Stimulated activated CD8-positive, alpha-beta memory T cell treated with anti-CD3 and anti-CD28 coated beads, Interleukin-7, amount 100 ng/mL, for 24 hours (primary cell): ENCODE data around the gene TIAM2.

Experiments used
- DNase-seq: peaks from one replicate; pipeline ENCODE4 v3.0.0-alpha.2; 2020; ENCODE audit warnings: low read depth

TIAM2 gene

DNA sequence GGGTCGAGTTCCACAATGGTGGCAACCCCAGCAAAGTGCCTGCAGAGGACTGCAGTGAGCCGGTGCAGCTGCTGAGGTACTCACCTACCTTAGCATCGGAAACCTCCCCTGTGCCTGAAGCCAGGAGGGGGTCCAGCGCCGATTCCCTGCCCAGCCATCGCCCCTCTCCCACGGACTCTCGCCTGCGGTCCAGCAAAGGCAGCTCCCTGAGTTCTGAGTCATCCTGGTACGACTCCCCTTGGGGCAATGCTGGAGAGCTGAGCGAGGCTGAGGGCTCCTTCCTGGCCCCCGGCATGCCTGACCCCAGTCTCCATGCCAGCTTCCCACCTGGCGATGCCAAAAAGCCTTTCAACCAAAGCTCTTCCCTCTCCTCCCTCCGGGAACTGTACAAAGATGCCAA is 134.6 kb downstream of the TIAM2 start:
- DNase-seq: no peak

DNA sequence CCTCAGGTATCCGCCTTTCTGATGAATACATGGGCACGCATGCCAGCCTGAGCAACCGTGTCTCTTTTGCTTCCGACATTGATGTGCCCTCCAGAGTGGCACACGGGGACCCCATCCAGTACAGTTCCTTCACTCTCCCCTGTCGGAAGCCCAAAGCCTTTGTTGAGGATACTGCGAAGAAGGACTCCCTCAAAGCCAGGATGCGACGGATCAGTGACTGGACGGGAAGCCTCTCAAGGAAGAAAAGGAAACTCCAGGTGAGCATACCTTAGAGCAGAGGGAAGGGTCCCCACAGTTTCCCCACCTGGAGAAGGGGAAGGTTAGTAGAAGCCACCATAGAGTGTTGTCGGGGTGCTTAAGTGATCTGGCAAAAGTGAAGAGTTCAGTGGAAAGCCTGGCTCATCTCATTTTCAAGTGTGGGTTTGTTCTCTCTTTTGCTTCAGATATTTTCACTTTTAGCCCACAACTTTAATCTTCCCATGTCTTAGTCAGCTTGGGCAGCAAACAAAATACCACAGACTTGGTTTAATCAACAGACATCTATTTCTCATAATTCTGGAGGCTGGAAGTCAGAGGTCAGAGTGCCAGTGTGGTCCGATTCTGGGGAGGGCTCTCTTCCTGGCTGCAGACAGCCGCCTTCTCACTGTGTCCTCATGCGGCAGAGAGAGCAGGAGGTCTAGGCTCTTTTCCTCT is 135.2 kb downstream of the TIAM2 start:
- no peak for DNase-seq

DNA sequence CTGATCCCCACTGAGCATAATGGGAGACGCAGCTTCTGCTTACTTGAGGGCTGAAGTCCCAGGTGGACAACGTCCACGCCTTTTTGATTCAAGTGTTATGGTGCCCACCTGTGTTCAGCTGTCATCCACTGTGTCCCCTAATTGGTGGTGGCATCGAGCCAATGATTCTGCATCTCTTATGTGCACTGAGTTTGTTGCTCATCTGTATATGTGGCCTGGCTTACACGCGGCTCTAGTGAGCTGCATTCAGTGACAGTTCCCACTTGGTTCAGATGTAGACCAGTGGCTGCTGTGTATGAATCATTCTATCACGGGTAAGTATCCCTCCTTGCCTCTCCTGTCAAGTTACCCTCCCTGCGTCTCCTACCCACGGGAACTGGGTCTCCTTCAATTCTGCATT is 137.5 kb downstream of the TIAM2 start:
- DNase-seq: no peak

DNA sequence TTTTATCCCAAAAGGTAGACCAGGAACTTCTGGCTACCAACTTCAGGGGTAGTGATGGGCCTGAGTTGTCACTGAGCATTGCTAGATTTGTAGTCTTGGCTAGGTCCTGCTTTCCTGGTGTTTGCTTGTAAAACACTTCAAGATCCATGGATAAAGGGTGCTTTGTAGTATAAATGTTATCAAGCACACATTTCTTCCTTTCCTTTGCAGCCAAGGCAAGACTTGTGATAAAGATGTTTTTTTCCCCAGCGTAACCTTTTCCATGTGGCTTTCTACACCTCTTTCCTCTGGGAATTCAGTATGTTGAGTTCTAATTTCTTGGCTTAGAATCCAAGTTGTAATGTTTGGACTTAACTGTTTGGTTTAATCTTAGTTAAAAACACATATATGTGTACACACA is 145.9 kb downstream of the TIAM2 start:
- no peak for DNase-seq

DNA sequence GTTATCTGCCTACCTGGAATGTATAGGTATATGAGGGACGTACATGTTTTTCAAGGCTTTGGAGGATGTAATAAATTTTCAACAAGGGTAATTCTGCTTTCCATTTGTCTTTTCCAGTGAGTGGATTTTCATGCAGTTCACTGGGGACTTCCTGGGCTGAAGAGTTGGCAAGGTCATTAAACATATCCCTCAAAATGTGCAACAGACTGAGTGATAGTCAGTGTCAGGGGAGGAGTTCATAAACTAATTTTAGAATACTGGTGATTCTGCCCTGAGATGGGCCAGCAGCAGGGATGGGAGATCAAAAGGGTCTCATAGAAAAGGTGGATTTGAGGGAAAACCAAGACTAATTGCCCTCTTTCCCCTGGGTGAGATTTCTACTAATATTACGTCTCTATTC is 146.4 kb downstream of the TIAM2 start:
- no peak for DNase-seq

DNA sequence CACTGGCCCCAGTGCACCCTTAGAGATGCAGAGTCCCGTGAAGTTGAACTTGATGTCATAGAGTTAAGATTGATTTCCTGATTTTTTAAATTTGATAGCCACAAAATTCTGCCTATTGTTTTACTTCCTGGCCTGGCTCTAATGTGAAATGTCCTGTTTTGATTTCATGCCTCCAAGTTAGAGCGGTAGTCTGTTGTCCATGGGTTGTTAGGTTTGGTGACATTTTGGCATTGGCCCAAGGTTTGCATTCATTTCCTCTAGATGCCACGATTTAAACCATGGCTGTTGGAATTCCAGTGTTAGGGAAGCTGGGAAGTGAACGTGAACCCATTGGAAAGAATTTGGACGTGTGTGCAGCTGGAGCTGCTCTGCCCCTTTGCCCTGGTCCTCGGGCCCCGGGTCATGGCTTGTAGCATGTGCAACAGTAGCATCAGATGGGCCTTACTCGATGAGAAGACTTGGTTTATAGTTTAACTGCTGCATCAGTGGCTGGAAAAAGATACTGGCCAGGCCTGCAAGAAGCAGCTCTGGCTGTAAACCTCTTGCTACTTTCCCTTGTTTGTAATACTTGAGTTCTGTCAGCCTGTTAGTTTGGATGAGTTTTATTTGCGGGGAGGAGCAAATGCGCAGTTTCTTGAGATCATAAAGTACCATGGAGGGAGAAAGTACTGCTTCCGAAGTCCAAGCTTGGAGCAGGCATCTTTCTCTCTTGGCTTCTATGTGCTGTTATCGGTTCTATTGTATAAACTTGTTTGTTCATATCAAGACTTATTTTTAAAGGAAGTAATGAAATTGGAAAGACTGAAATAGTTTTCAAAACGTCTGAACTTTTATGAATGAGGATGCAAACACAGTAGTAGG is 147.3 kb downstream of the TIAM2 start:
- no peak for DNase-seq

DNA sequence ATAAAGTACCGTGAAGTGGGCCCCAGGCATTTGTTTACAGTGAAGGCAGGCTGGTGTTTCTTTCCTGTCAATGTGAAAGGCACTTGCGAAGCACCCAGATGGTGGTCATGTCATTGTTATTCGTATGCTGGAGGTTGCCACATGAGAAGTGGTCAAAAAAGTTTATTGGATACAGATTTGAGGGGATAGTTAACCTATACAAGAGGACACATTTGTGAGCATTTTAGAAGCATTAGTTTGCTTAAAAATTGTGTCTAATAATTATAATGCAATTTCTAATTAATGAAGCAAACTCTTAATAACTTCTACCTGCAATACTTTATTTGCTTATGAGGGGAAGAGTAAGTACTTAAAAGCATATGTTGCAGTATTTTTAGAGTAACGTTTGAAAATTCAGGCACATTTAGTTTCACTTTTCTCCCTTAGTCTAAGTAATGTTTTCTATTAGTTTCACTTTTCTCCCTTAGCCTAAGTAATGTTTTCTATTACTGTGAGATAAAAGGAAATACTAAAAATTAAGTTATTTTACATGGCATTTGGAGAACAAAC is 148.0 kb downstream of the TIAM2 start:
- DNase-seq: no peak

DNA sequence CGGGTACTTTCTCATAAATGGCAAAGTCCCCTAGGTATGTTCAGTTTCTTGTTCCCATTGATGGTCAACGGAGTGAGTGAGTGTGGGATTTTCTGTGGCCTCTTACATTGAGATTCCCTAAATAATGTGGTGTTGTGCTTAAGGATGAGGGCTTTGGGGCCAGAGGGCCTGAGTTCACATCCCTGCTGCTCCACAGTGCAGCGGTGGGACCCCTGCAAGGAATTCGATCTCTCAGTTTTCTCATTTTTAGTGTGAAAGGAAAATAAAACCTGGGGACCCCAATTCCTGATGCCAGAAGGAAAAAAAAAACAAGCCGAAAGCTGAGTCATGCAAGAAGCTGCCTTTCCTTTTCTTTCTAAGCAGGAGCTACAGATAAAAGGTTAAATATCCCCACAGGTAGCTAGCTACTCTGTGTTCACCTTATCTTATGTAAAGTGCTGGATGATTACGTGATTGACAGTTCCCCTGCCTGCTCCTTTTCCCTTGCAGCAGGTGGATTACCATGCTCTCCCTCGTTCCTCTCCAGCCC is 148.5 kb downstream of the TIAM2 start:
- no peak for DNase-seq

DNA sequence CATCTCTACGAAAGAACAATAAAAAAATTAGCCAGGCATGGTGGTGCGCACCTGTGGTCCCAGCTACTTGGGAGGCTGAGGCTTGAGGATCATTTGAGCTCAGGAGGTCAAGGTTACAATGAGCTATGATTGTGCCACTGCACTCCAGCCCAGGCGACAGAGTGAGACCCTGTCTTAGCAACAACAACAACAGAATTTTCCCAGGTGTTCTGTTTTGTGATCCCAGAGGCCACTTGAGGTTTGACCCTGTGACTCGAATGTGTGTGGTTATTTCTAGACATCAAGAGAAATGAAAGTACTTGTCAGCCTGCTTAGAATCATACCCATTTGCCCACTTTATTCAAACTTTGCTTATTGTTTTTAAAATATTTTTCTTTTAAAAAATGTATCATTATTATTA is 151.1 kb downstream of the TIAM2 start:
- no peak for DNase-seq

DNA sequence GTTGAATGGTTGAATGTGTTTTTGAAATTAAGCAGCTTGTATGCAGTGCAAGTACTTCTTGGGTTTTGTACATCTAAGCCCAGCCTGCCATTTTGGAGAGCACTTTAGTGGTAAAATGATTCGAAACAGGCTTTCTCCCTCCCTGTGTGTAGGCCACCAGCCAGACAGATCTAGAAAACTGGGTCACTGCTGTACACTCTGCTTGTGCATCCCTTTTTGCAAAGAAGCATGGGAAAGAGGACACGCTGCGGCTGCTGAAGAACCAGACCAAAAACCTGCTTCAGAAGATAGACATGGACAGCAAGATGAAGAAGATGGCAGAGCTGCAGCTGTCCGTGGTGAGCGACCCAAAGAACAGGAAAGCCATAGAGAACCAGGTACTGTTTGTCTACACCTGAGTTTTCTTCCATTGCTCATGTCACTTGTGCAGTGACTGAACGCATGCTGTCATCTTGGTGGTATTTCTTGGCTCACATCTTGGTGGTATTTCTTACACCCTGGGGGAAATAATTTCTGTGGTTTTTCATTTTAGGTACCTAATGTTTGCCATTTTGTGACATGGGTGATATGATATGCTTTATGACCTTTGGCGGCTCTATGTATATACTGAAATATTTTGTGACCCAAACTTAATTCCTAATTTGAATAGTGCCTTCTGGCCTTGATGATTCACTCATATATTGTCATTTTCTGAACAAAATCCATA is 153.0 kb downstream of the TIAM2 start:
- DNase-seq: no peak

DNA sequence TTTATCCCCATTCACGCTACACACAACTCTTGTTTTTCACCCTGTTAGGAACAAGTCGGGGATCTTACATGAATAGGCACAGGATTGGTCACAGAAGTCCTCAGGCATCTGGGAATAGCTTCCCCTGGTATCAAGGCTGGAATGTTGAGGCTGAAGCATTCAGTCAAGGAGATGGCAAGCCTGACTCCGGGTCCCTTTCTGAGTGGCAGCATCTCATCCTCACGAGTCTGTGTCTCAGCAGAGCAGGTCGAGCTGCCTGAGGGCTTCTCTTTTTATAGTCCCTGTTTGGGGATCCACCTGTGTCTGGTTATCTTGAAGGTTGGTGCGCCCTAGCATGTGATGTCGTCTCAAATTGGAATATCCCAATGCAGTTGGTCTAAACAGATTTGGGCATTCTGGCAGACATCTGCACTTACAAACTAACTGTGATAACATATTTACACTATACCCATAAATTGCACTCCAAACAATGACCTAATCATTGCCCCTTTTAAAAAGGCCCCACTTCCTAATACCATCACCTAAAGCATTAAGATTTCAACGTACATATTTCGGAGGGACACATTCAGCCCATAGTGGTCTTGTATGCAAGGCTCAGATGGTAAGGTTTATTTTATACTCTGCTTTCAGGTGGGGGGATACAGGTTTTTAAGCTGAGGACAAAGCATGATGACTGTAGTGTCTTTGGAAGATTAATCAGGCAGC is 156.0 kb downstream of the TIAM2 start:
- DNase-seq: no peak

DNA sequence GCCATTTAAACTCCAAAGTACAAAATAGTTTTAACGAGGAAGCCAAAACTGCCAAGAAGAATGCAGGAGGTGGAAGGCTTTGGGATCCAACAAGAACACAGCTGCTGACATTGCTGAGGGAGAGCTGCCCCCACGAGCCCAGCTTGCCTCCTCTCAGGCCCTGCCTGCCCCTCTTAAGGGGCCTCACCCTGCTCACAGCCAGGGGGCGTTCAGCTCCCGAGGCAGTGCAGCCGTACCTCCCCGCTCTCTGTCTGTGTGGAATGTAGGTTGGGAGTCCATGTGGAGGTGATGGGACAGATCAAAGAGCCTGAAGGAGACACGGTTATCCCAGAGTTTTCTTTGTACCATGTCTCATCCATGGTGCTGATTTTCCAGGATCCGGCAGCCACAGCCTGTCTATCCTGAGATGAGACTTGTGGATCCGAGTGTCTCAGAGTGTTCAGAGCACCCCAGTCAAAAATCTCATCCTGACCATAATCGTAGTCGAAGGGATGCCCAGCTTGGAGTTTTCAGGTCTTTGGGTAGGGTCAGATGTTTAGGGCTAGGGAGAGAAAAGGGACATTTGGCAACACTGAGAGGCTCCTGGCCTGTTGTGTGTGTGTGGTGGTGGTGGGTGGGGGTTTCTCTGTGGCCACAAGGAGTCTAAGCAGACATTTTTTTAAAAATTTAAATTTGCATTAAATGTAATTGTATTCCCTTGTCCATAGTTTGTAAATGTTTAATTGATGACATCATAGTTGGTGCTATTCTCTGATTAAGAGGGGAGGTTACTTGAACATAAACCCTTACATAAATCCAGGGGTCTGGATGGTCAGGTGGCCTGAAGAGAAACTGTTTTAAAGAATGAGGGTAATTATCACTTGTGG is 157.3 kb downstream of the TIAM2 start:
- DNase-seq: no peak

DNA sequence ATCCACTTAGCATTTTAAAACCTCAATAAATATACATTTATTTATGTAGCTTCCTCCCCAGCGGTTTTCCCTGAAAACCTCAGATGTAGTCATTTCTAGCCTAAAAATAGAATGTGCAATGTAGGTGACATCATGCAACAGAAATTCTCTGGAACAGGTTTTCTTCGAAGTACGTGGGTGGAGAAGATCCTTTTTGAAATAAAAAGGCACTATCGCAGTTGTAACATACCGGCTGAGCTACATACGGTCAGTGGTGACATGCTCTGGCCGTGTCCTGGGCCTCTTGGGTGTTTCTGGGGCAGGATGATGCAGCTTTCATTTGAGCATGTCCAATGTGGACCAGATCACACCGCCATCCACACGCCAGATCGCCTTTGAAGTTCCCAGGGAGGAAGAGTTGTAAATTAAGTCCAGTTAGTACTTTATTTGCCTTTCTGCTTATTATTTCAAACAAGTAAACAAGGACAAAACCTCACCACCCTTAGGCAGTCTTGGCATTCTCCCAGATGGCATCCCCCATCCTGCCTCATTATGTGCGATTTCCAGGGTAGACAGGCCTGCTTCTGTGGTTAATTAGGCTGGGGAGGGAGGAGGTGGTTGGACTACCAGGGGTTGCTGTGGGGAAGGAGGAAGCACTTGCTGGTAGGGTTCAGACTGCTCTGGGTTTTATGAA is 159.2 kb downstream of the TIAM2 start:
- DNase-seq: no peak

DNA sequence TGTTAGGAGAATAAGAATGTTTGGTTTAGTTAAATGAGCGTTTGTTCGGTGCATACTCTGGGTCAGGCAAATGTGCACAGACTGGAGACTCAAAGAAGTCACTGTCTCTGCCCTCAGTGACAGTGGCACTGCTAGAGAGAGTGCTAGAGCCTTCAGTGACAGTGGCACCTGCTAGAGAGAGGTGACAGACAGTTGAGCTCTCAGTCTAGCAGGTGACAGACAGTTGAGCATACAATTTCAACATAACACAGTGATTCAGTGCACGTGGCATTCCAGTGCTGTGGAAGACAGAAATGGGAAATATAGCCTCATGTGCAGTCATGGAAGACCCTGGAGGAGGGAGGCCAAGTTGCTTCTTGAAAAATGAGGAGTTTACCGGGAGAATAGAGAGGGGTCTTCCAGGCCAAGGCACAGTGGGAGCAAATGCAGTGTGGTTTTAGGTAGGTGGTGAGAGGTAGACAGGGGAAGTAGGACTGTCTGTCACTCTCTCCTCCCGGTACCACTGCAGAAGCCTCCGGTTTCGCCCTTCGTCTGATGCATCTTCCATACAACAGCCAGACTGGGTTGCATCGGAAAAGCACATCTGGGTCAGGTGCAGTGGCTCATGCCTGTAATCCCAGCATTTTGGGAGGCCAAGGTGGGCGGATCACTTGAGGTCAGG is 160.8 kb downstream of the TIAM2 start:
- DNase-seq: no peak

DNA sequence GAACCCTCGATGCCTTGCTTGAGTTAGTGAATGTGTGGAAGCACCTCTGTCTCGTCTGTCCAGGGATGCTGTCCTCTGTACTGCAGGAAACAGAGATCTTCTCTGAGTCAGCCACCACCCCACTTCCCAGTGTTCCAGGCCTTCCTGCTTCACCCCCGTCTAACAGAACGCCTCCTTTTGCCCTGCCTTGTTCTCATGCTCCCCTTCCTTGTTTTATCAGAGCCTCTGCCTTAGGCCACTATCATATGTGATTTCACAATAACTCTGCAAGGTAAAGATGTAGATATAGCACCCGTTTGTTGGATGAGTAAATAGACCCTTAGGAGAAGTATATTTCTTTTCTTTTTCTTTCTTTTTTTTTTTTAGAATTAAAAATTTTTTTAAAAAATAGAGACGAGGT is 162.0 kb downstream of the TIAM2 start:
- no peak for DNase-seq

DNA sequence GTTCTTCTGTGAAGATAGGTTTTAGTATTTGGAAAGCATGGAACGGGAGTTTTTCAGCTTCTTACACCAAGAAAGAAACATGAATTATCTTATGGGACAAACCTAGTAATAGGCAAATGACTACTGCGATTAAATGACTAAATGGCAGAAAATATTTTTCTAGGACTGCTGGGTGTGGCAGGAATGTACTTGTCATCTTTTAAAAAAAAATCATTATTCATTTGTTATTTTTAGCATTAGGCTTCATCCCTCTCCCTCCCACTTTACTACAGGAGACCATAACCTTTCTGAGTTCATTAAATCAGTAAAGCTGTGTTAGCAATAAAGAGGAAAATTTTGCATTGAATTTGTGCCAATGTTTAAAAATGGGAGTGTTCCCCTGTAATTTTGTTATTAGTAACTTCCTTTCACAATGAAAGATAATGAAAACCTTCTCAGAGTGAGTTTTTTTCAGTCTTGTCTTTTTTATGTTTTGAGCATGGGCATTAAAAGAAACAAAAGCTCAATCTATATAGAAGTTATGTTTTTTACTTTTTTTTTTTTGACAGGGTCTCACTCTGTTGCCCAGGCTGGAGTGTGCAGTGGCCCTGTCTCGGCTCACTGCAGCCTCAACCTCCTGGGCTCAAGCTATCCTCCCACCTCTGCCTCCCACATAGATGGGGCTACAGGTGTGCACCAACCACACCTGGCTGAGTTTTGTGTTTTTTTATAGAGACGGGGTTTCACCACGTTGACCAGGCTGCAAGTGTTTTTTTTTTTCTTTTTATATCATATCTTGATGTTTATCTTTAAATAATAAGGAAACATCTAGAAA is 163.1 kb downstream of the TIAM2 start:
- DNase-seq: no peak

DNA sequence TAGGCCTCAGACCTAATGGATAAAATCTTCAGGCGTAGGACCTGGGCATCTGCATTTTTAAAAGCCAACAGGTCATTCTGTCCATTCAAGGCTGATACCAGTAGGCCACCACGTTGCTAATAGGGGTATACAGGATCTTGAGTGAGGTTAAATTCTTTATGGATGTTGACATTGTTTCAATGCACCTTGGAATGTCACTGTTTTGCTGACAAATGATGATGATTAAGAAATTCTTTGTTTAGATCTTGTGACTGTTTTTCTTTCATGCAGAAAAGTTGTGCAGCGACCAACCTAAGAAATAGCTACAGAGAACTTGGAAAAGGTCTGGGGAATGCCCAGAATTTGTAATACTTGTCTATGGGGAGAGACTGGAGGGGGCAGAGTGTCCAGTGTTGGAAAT is 167.6 kb downstream of the TIAM2 start:
- no peak for DNase-seq

DNA sequence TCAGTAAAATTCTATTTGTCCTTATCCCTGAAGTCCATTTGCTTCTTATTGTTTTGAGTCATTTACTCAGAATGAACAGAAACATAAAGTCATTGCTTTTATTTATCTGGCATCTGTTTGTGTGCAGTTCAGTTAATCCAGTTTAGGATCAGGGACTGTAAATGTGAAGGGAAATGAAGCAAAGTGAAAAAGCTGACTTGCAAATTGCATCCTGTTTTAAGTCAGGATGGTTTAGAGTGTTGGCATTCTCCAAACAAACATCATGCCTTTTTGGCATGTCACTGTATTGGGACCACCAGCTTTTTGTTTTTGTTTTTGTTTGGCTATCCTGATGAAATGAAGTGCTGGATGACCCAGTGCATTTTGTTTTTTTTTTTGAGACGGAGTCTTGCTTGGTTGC is 168.5 kb downstream of the TIAM2 start:
- no peak for DNase-seq
